HFF-Myc (cell line): ENCODE results near the gene GALNT5.
"Not testable (repeated sequence)": the region's sequence is repeated elsewhere in the genome, so short reads cannot be mapped to it uniquely, and the experiment has no call there.

Experiments
- DNase-seq: peaks from one replicate; pipeline ENCODE4 v3.0.0-alpha.2; 2011; ENCODE audit warnings: low read depth; ENCODE audit errors: extremely low read depth
- H3K4me3 ChIP-seq: replicated peaks from 2 replicates; pipeline ENCODE4 v1.5.1; 2011; ENCODE audit warnings: low read depth, mild to moderate bottlenecking, control low read depth, low read length
- TF ChIP-seq, protein P1 (sequence below): IDR thresholded peaks from 2 replicates; pipeline ENCODE4 v1.5.1; 2012; ENCODE audit warnings: mild to moderate bottlenecking, low read depth, low read length, control low read depth; ENCODE audit errors: missing control alignments

The GALNT5 gene

DNA sequence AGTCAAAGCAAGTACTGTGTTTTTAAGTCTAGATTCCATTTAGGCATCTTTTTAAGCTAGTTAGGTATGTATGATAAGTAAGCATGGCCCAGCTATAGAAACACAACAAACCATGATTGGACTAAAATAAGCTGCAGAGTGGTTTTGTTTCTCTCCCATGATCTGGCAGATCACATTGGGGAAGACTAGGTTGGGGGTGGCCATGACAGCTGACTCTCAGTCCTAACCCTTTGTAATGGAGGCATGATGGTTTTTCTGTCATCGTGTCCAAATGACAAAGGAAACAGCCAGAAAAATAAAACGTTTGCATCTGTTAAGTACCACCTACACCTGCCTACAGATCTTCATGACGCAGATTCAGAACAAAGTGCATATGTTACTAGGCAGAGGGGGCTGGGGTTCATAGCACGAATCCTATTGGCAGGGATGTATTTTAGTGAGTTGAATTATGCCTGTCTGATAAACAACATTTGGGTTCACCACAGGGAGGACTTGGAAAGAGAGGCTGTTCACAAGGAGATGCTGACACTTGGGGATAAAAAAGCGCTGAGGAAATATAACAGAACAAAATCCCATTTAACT lies 33.8 kb upstream of the GALNT5 start:
- no peak for DNase-seq
- TF ChIP-seq, protein P1, sequence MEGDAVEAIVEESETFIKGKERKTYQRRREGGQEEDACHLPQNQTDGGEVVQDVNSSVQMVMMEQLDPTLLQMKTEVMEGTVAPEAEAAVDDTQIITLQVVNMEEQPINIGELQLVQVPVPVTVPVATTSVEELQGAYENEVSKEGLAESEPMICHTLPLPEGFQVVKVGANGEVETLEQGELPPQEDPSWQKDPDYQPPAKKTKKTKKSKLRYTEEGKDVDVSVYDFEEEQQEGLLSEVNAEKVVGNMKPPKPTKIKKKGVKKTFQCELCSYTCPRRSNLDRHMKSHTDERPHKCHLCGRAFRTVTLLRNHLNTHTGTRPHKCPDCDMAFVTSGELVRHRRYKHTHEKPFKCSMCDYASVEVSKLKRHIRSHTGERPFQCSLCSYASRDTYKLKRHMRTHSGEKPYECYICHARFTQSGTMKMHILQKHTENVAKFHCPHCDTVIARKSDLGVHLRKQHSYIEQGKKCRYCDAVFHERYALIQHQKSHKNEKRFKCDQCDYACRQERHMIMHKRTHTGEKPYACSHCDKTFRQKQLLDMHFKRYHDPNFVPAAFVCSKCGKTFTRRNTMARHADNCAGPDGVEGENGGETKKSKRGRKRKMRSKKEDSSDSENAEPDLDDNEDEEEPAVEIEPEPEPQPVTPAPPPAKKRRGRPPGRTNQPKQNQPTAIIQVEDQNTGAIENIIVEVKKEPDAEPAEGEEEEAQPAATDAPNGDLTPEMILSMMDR: no peak
- H3K4me3 ChIP-seq: no peak overlapping the region

DNA sequence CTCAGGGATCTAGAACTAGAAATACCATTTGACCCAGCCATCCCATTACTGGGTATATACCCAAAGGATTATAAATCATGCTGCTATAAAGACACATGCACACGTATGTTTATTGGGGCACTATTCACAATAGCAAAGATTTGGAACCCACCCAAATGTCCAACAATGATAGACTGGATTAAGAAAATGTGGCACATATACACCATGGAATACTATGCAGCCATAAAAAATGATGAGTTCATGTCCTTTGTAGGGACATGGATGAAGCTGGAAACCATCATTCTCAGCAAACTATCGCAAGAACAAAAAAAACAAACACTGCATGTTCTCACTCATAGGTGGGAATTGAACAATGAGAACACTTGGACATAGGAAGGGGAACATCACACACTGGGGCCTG lies 33.1 kb upstream of the GALNT5 start:
- H3K4me3 ChIP-seq, DNase-seq: not testable (repeated sequence)

DNA sequence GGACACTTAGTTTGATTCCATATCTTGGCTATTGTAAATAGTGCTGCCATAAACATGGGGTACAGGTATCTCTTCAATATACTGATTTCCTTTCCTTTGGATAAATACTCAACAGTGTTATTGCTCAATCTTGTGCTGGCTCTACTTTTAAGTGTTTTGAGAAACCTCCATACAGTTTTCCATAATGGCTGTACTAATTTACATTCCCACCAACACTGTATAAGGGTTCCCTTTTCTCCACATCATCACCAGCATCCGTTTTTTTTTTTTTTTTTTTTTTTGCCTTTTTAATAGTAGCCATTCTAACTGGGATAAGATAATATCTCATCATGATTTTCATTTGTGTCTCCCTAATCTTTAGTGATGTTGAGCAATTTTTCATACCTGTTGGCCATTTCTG lies 29.9 kb upstream of the GALNT5 start:
- no peak for DNase-seq
- H3K4me3 ChIP-seq: no peak overlapping the region

DNA sequence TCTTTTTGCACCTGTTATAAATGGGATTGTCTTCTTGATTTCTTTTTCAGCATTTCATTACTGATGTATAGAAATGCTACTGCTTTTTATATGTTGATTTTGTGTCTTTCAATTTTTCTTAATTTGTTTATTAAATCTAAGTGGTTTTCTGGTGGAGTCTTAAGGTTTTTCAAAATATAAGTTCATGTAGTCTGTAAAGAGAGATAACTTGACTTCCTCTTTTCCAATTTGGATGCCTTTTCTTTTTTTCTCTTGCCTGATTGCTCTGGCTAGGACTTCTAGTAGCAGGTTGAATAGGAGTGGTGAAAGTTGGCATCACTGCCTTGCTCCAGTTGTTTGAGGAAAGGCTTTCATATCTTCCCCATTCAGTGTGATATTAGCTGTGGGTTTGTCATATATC lies 28.6 kb upstream of the GALNT5 start:
- no peak overlapping the region for H3K4me3 ChIP-seq
- no peak for DNase-seq
- TF ChIP-seq, protein P1: no peak

More for the DNA sequence above, 29.9 kb upstream of the GALNT5 start:
- TF ChIP-seq, protein P1: no peak

DNA sequence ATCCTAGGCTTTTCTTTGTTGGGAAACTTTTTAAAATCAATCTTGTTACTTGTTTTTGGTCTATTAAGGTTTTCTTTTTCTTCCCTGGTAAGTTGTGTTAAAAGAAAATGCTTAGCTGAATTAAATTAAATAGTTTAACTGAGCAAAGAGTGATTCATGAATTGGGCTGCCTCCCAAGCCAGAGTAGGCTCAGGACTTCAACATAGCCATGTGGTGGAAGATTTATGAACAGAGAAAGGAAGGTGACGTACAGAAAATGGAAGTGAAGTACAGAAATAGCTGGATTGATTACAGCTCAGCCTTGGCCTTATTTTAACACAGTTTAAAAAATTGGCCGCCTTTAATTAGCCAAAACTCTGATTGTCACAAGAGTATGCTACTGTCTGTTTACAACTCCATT lies 27.9 kb upstream of the GALNT5 start:
- peak; percentile 55 for DNase-seq
- H3K4me3 ChIP-seq: no peak overlapping the region
- TF ChIP-seq, protein P1: no peak

DNA sequence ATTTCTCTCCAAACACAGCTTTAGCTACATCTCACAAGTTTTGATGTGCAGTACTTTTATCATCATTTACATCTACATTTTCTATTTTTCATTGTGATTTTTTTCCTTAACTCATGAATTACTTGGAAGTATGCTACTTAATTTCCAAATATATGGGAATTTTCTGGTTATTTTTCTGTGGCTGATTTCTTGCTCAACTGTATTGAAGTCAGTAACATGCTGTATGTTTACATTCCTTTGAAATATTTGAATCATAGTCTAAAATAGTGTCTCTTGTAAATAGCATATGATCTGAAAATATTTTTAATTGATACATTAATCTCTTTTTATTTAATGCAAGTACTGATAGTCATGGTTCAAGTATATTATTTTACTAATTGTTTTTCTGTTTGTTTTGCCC lies 26.0 kb upstream of the GALNT5 start:
- TF ChIP-seq, protein P1: no peak
- no peak for DNase-seq
- no peak overlapping the region for H3K4me3 ChIP-seq

DNA sequence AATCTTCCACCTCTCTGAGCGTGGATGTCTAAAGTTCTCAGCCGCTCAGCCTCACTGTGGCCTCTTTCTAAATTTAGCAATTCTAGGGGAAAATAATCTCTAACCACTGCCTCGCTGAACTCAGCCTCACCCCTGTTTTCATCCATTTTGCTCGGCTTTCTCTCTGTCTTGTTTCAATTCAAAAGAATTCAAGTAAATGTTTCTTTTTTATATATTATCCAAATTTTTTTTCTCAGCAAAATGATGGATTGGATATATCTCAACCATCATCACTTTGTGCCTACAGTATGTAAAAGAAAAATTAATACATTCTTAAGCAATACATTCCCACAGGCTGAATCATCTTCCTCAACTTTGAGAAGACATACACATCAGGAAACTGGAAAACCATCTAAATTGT lies 24.0 kb upstream of the GALNT5 start:
- H3K4me3 ChIP-seq: no peak overlapping the region
- DNase-seq: no peak
- TF ChIP-seq, protein P1: no peak

DNA sequence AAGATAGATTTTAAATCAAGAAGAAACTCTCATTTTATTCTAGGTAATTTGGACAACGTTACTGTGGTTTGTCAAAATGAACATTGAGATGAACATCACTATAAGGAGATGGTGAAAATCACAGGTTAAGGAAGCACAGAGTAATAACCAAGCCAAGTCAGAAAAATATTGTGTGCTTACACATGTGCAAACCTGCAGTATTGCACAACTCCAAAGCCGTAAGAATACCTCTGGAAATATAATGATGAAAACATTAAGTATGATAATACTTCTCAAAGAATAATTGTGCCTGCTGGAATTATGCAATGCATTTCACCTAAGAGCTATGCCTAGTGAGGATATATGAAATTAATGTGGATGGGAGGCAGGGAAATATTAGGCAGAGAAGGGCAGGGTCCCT lies 21.1 kb upstream of the GALNT5 start:
- TF ChIP-seq, protein P1: no peak
- no peak overlapping the region for H3K4me3 ChIP-seq
- DNase-seq: no peak
